OCI-LY3 (cell line): Measurements from ENCODE around the gene LHFPL6.

Source experiments
- CTCF ChIP-seq: fragments of 200-600, 300-600 bp; sonication (generic); IDR thresholded peaks from 2 replicates; pipeline ENCODE4 v1.5.1; 2014; ENCODE audit warnings: antibody characterized with exemption, low read length, low read depth
- EZH2phosphoT487 ChIP-seq: fragments of 200-600 bp; shearing (Covaris generic); IDR thresholded peaks from 2 replicates; pipeline ENCODE4 v1.6.1; 2018; ENCODE audit warnings: antibody characterized with exemption, mixed run types, low read depth

DNA sequence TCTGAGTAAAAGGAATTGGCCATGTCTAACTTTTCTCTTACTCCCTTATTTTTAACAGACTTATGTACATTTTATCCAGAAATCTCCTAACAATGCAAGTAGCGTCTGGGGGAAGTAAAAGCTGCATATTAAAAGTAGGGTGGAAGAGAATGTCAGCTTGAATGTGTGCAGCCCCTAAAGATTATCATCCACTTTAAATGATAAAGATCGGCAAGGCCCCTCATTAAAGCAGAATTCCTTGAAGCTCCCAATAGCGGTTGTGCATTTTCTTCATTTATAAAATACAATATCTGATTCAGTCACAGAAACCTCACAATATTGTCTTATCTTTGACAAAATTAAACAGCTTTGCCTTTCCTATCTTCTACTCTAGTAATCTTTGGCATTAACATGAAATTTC is 184.6 kb downstream of the LHFPL6 start:
- no peak for TF ChIP-seq CTCF
- TF ChIP-seq EZH2phosphoT487 = no peak
